HepG2 (cell line): ENCODE measurements around the gene HDAC3. TPM values are rescaled to one million over a fixed set of nuclear protein-coding genes. Genes with fewer than 3 reads are reported as not detected.

Experiments used
- ATAC-seq: fragments of 200-7000 bp; cut with Tn5 transposase; 3 replicates; pipeline ENCODE4 v1.9.1; 2020; ENCODE audit warnings: mild to moderate bottlenecking, moderate library complexity
- BruUV-seq: library from RNA; stranded (reverse); fragments of 400-500 nt; replicated peaks from 2 replicates; lab custom pipeline; 2021; lab: Mats Ljungman, UMichigan
- CTCF ChIA-PET: fragments of 300-600 bp; formaldehyde crosslinking; extraction: SDS; loops from one replicate; lab custom pipeline; 2021; ENCODE audit warnings: low total read pairs, inconsistent platforms, low intra/inter-chr PET ratio; lab: Yijun Ruan, JAX
- POLR2A ChIA-PET: fragments of 350-600 bp; sonication (Branson Sonifier 250); formaldehyde crosslinking; loops from one replicate; lab custom pipeline; 2020; ENCODE audit warnings: antibody characterized with exemption, inconsistent platforms; lab: Yijun Ruan, JAX
- DNase-seq: peaks from one replicate; pipeline ENCODE4 v3.0.0-alpha.2; 2015; ENCODE audit warnings: low spot score
- FAIRE-seq: peaks from 3 replicates; lab custom pipeline; 2011; peaks lifted over from hg19 to GRCh38; lab: Jason Lieb, UNC
- H2AFZ ChIP-seq: one replicate; pipeline ENCODE4 v1.6.1; 2011; ENCODE audit warnings: low read length, inconsistent platforms
- H3K27ac ChIP-seq: fragments of 300-600 bp; 3 replicates; pipeline ENCODE4 v1.8.0; 2011; ENCODE audit warnings: mixed run types, mild to moderate bottlenecking, mixed read lengths, low read length, inconsistent platforms; ENCODE audit not compliant: insufficient read depth; ENCODE audit errors: extremely low read length
- H3K27me3 ChIP-seq, 2 experiments: fragments of 200-600 bp in 1 of 2; 2 replicates in 1 of 2; 3 replicates in 1 of 2; pipeline versions ENCODE4 v1.6.0 to v1.8.0; 2011; ENCODE audit warnings: low read length in 2 of 2, mild to moderate bottlenecking in 2 of 2, moderate library complexity in 2 of 2, inconsistent platforms in 1 of 2; ENCODE audit not compliant: insufficient read depth in 2 of 2, control insufficient read depth in 1 of 2
- H3K36me3 ChIP-seq, 2 experiments: fragments of 200-600 bp in 1 of 2; replicated peaks in 1 of 2; 2 replicates in 1 of 2; 3 replicates in 1 of 2; pipeline versions ENCODE4 v1.5.1 to v1.8.0; 2011; ENCODE audit warnings: low read length in 2 of 2, inconsistent platforms in 1 of 2; ENCODE audit not compliant: insufficient read depth in 2 of 2, control insufficient read depth in 1 of 2
- H3K4me1 ChIP-seq: 2 replicates; pipeline ENCODE4 v1.5.1; 2012; ENCODE audit warnings: low read length, inconsistent platforms; ENCODE audit not compliant: insufficient read depth
- H3K4me2 ChIP-seq: 2 replicates; pipeline ENCODE4 v1.6.0; 2011; ENCODE audit warnings: low read depth, low read length, inconsistent platforms
- H3K4me3 ChIP-seq, 3 experiments: fragments of 200-600 bp in 1 of 3; sonication (generic), shearing (Covaris generic) in 1 of 3; replicated peaks in 1 of 3; 2 replicates each; pipeline ENCODE4 v1.5.1; 2011 to 2016; ENCODE audit warnings: low read length in 3 of 3, inconsistent platforms in 2 of 3, low read depth in 2 of 3, mild to moderate bottlenecking in 2 of 3, control low read depth in 1 of 3, mixed read lengths in 1 of 3; ENCODE audit not compliant: insufficient read depth in 1 of 3
- H3K79me2 ChIP-seq: one replicate; pipeline ENCODE4 v1.6.1; 2011; ENCODE audit warnings: low read length, inconsistent platforms; ENCODE audit not compliant: insufficient read depth
- H3K9ac ChIP-seq: 2 replicates; pipeline ENCODE4 v1.6.0; 2011; ENCODE audit warnings: mild to moderate bottlenecking, low read depth, low read length, inconsistent platforms; ENCODE audit not compliant: insufficient read depth
- H3K9me3 ChIP-seq: 2 replicates; pipeline ENCODE4 v1.5.1; 2012; ENCODE audit warnings: mild to moderate bottlenecking, low read length
- H4K20me1 ChIP-seq: 2 replicates; pipeline ENCODE4 v1.6.0; 2011; ENCODE audit warnings: inconsistent platforms, mild to moderate bottlenecking, low read length, moderate library complexity; ENCODE audit not compliant: insufficient read depth
- CCAR2 ChIP-seq: fragments of 200-400 bp; formaldehyde crosslinking; optimal IDR thresholded peaks from 2 replicates; pipeline ENCODE3; 2018; ENCODE audit warnings: low read depth, mild to moderate bottlenecking, low read length, moderate library complexity
- MAX ChIP-seq: IDR thresholded peaks from 2 replicates; pipeline ENCODE4 v1.6.1; 2012; ENCODE audit warnings: inconsistent platforms
- ZNF317 ChIP-seq: sonication (generic); formaldehyde crosslinking; IDR thresholded peaks from 2 replicates; pipeline ENCODE4 v1.5.0; 2020; ENCODE audit warnings: mild to moderate bottlenecking, missing genetic modification reagents
- ZNF652 ChIP-seq: IDR thresholded peaks from 2 replicates; pipeline ENCODE4 v1.6.1; 2016; ENCODE audit warnings: low read depth, borderline replicate concordance
- WGBS: methylation state at CpG from one replicate; pipeline ENCODE4 v1.1.6; 2017; ENCODE audit warnings: low lambda C conversion rate; 5-methylcytosine and 5-hydroxymethylcytosine counted together
- in situ Hi-C: cut with HindIII; loops from 2 replicates; pipeline ENCODE4 v1.10.0; 2017; ENCODE audit warnings: low pct_unique_long_range_greater_than_20kb; ENCODE audit not compliant: extremely low pct_ligation_motif_present
- intact Hi-C: fragments of 100-400 bp; cut with micrococcal nuclease; formaldehyde crosslinking; loops from one replicate; pipeline ENCODE4 v1.10.0; 2022; ENCODE audit not compliant: unreplicated experiment
- polyA plus RNA-seq, 8 experiments: library from polyadenylated mRNA; depleted of rRNA in 3 of 8; stranded (reverse) in 7 of 8; unstranded in 1 of 8; fragments of >200 nt; fragmentation: Illumina TruSeq in 4 of 8; extraction: Trizol in 4 of 8; gene quantifications; 2 replicates each; pipeline versions ENCODE4 v1.2.1 to v1.2.3, GENCODE V29; 2011 to 2016; ENCODE audit warnings: low read depth in 4 of 8, missing spikeins in 1 of 8, mixed read lengths in 1 of 8; ENCODE audit not compliant: insufficient read depth in 1 of 8
- total RNA-seq, 5 experiments: library from RNA; depleted of rRNA; stranded (reverse); fragments of >200 nt; fragmentation: Illumina TruSeq; extraction: Trizol; gene quantifications; 2 replicates each; pipeline ENCODE4 v1.2.3, GENCODE V29; 2016; ENCODE audit warnings: low read depth in 1 of 5

Gene HDAC3
- total and polyA plus RNA-seq, 2 of the 13 experiments (the other 11 are each of a cell fraction or from before 2014, with no cell fraction given), result 84.0 to 94.1 TPM

GRCh38 chr5:141617128-141617527 is 19.5 kb downstream of the HDAC3 start:
- Histone ChIP-seq H3K9me3 (no peaks in the 10 kb centered on the region), H3K27ac (peak overlapping the region; percentile 87), H3K9ac (peak overlapping the region; percentile 83), H3K79me2 (peaks cover 55% of the 10 kb centered on the region), H3K36me3 (peaks cover 4 to 9% of the 10 kb centered on the region in 2 experiments), H3K4me2 (peak overlapping the region; percentile 74), H3K4me3 (peak overlapping the region; percentile 84 to 95 (median 88); a peak in 5 of 6 replicates), H3K27me3 (no peaks in the 10 kb centered on the region), H3K4me1 (peaks cover 58% of the 10 kb centered on the region), H4K20me1 (no peaks in the 10 kb centered on the region), H2AFZ (no peak overlapping the region)
- POLR2A ChIA-PET, result interaction anchor here (1.2 to 3.5 kb wide), 8 partner anchors 9 to 297 kb away, joined by 3 to 53 read pairs (median 5); partner anchors contain the start of genes RELL2 and TAF7
- DNase-seq, result no peak
- WGBS, result 79% methylated on average over 2 of the region's 2 CpGs
- CTCF ChIA-PET, result no interaction called here
- in situ Hi-C loops, result no loop called here
- intact Hi-C loops, result no loop called here
- TF ChIP-seq ZNF317 (CRISPR knock-in tag) (0 out of 2 replicates have a peak, but pooled peaks have one; percentile 25), CCAR2 (no peak)
- no TSS peak for BruUV-seq
- no peak for ATAC-seq
- FAIRE-seq, result no peak

DNA sequence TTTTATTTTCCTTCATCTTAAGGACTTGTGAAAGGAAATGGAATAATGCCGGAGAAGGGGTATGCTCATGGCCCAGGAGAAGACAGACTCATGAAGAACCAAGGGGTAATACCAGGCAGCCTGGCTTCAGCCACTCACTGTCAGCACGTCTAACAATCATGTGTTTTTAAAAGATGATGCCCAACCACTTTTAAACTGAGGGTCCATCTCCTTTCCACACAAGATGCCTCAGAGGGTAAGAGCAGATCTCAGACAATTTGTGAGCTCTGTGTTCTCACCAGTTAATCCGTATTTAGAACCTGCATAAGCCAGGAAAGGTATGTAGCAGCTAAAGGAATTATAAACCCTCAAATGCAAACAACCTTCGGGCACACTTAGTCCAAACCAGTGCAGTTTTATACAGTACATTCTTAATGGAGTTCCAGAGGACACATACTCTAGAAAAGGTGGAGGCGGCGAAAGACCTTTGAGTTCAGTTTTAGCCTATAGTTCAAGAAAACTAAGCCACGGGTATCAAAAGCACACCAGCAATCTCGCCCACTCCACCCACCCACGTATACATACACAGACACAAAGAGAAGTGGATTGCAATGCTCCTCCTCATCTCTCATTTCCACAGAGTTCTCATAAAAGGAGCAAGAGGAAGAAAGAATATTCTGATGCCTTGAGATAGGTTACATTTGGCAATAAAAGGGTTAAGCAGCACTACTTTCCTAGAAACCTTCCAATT is 20.5 kb downstream of the HDAC3 start:
- in situ Hi-C loops (no loop called here), intact Hi-C loops (no loop called here)
- Histone ChIP-seq H3K4me2 (peak overlapping the region; percentile 74), H3K27me3 (no peaks in the 10 kb centered on the region), H4K20me1 (no peaks in the 10 kb centered on the region), H3K27ac (no peak overlapping the region), H3K79me2 (peaks cover 64% of the 10 kb centered on the region), H3K9me3 (no peaks in the 10 kb centered on the region), H3K9ac (0 out of 2 replicates have a peak overlapping the region, but pooled peaks have one; percentile 83), H3K4me3 (peak overlapping the region in 2 of 3 experiments; percentile 3 to 84; a peak in 2 of 6 replicates), H3K4me1 (peaks cover 65% of the 10 kb centered on the region), H3K36me3 (peaks cover 2 to 5% of the 10 kb centered on the region in 2 experiments; a peak in 4 of 5 replicates), H2AFZ (no peak overlapping the region)
- CTCF ChIA-PET, result no interaction called here
- FAIRE-seq (no peak), ATAC-seq (no peak), DNase-seq (no peak)
- WGBS, result 74% methylated on average over 9 of the region's 9 CpGs
- no TSS peak for BruUV-seq
- TF ChIP-seq ZNF652 (CRISPR knock-in tag) (peak; percentile 90), MAX (no peak)
- POLR2A ChIA-PET, result interaction anchor here (1.8 to 2.0 kb wide), 2 partner anchors 18 to 296 kb away, joined by 4 to 6 read pairs; partner anchors contain the start of gene TAF7
